WTC11 (cell line): ENCODE data around the gene USP48.

Experiments used
- CREB1 ChIP-seq: sonication (generic); formaldehyde crosslinking; IDR thresholded peaks from 2 replicates; pipeline ENCODE4 v1.8.0; 2023; ENCODE audit warnings: mild to moderate bottlenecking, missing genetic modification reagents
- E2F5 ChIP-seq: sonication (generic); formaldehyde crosslinking; IDR thresholded peaks from 2 replicates; pipeline ENCODE4 v1.8.1; 2022; ENCODE audit warnings: mild to moderate bottlenecking, moderate library complexity, missing genetic modification reagents
- ELF4 ChIP-seq: sonication (generic); formaldehyde crosslinking; IDR thresholded peaks from 2 replicates; pipeline ENCODE4 v1.8.1; 2022; ENCODE audit warnings: low read depth, mild to moderate bottlenecking, moderate library complexity, missing genetic modification reagents
- ESRRA ChIP-seq: sonication (generic); formaldehyde crosslinking; IDR thresholded peaks from 2 replicates; pipeline ENCODE4 v1.8.1; 2022; ENCODE audit warnings: mild to moderate bottlenecking, missing genetic modification reagents, borderline replicate concordance
- HMGXB4 ChIP-seq: sonication (generic); formaldehyde crosslinking; IDR thresholded peaks from 2 replicates; pipeline ENCODE4 v1.8.1; 2023; ENCODE audit warnings: mild to moderate bottlenecking, moderate library complexity, missing genetic modification reagents
- IRF2 ChIP-seq: sonication (generic); formaldehyde crosslinking; IDR thresholded peaks from 2 replicates; pipeline ENCODE4 v1.8.0; 2022; ENCODE audit warnings: low read depth, missing genetic modification reagents, borderline replicate concordance
- MAX ChIP-seq: sonication (generic); formaldehyde crosslinking; IDR thresholded peaks from 2 replicates; pipeline ENCODE4 v1.8.0; 2022; ENCODE audit warnings: mild to moderate bottlenecking, missing genetic modification reagents
- ZNF121 ChIP-seq: sonication (generic); formaldehyde crosslinking; IDR thresholded peaks from 2 replicates; pipeline ENCODE4 v1.8.0; 2023; ENCODE audit warnings: missing genetic modification reagents
- ZNF138 ChIP-seq: sonication (generic); formaldehyde crosslinking; conservative IDR thresholded peaks from 2 replicates; pipeline ENCODE4 v1.8.1; 2022; ENCODE audit warnings: mild to moderate bottlenecking, moderate library complexity, missing genetic modification reagents
- TF ChIP-seq, protein P1 (sequence below): sonication (generic); formaldehyde crosslinking; IDR thresholded peaks from 2 replicates; pipeline ENCODE4 v1.8.1; 2022; ENCODE audit warnings: low read depth, mild to moderate bottlenecking, moderate library complexity, missing genetic modification reagents, borderline replicate concordance
- TF ChIP-seq, protein P2 (sequence below): fragments of 200-600 bp; IDR thresholded peaks from 2 replicates; pipeline ENCODE4 v1.8.0; 2022; ENCODE audit warnings: antibody characterized with exemption
- TF ChIP-seq, protein P3 (sequence below): sonication (generic); formaldehyde crosslinking; IDR thresholded peaks from 2 replicates; pipeline ENCODE4 v1.8.1; 2022; ENCODE audit warnings: missing genetic modification reagents, borderline replicate concordance
- TF ChIP-seq, protein P4 (sequence below): sonication (generic); formaldehyde crosslinking; conservative IDR thresholded peaks from 2 replicates; pipeline ENCODE4 v1.8.1; 2023; ENCODE audit warnings: mild to moderate bottlenecking, low read depth, missing genetic modification reagents, moderate library complexity

GRCh38 chr1:21652937-21653743 is 129.8 kb downstream of the USP48 start:
- TF ChIP-seq MAX (CRISPR knock-in tag) (no peak), ZNF121 (CRISPR knock-in tag) (no peak), ELF4 (CRISPR knock-in tag) (no peak), HMGXB4 (no peak), ESRRA (CRISPR knock-in tag) (no peak), E2F5 (CRISPR knock-in tag) (no peak), ZNF138 (CRISPR knock-in tag) (no peak), CREB1 (CRISPR knock-in tag) (no peak), IRF2 (CRISPR knock-in tag) (no peak)
- TF ChIP-seq, protein P1, sequence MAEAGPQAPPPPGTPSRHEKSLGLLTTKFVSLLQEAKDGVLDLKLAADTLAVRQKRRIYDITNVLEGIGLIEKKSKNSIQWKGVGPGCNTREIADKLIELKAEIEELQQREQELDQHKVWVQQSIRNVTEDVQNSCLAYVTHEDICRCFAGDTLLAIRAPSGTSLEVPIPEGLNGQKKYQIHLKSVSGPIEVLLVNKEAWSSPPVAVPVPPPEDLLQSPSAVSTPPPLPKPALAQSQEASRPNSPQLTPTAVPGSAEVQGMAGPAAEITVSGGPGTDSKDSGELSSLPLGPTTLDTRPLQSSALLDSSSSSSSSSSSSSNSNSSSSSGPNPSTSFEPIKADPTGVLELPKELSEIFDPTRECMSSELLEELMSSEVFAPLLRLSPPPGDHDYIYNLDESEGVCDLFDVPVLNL (CRISPR knock-in tag), result no peak
- TF ChIP-seq, protein P2, sequence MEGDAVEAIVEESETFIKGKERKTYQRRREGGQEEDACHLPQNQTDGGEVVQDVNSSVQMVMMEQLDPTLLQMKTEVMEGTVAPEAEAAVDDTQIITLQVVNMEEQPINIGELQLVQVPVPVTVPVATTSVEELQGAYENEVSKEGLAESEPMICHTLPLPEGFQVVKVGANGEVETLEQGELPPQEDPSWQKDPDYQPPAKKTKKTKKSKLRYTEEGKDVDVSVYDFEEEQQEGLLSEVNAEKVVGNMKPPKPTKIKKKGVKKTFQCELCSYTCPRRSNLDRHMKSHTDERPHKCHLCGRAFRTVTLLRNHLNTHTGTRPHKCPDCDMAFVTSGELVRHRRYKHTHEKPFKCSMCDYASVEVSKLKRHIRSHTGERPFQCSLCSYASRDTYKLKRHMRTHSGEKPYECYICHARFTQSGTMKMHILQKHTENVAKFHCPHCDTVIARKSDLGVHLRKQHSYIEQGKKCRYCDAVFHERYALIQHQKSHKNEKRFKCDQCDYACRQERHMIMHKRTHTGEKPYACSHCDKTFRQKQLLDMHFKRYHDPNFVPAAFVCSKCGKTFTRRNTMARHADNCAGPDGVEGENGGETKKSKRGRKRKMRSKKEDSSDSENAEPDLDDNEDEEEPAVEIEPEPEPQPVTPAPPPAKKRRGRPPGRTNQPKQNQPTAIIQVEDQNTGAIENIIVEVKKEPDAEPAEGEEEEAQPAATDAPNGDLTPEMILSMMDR, result no peak
- TF ChIP-seq, protein P3, sequence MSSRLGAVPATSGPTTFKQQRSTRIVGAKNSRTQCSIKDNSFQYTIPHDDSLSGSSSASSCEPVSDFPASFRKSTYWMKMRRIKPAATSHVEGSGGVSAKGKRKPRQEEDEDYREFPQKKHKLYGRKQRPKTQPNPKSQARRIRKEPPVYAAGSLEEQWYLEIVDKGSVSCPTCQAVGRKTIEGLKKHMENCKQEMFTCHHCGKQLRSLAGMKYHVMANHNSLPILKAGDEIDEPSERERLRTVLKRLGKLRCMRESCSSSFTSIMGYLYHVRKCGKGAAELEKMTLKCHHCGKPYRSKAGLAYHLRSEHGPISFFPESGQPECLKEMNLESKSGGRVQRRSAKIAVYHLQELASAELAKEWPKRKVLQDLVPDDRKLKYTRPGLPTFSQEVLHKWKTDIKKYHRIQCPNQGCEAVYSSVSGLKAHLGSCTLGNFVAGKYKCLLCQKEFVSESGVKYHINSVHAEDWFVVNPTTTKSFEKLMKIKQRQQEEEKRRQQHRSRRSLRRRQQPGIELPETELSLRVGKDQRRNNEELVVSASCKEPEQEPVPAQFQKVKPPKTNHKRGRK (CRISPR knock-in tag), result no peak
- TF ChIP-seq, protein P4, sequence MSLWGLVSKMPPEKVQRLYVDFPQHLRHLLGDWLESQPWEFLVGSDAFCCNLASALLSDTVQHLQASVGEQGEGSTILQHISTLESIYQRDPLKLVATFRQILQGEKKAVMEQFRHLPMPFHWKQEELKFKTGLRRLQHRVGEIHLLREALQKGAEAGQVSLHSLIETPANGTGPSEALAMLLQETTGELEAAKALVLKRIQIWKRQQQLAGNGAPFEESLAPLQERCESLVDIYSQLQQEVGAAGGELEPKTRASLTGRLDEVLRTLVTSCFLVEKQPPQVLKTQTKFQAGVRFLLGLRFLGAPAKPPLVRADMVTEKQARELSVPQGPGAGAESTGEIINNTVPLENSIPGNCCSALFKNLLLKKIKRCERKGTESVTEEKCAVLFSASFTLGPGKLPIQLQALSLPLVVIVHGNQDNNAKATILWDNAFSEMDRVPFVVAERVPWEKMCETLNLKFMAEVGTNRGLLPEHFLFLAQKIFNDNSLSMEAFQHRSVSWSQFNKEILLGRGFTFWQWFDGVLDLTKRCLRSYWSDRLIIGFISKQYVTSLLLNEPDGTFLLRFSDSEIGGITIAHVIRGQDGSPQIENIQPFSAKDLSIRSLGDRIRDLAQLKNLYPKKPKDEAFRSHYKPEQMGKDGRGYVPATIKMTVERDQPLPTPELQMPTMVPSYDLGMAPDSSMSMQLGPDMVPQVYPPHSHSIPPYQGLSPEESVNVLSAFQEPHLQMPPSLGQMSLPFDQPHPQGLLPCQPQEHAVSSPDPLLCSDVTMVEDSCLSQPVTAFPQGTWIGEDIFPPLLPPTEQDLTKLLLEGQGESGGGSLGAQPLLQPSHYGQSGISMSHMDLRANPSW, result no peak
